ENCODE measurements around the gene DGKI.

DGKI gene

DNA sequence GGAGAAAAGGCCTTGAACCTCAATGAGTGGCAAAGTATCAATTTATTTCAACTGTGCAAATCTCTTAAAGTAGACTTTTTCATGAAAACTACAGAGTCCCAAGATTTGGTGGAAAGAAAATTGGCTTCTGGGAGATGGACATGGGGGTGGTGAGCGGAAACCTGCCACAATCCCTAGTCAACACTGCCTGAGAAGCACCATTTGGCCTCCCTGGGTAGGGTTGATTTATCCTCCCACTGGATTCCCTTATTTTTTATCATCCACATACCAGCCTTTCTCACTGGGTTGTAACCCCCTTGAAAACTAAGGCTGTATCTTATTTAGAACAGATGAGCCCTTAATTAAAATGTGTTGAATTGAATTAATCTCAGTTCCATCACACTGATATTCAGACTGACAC is 401.5 kb downstream of the DGKI start:
- in situ Hi-C loops (cut with HindIII; ENCODE audit: low pct_ligation_motif_present, low sequenced_read_pairs), result no loop called here

DNA sequence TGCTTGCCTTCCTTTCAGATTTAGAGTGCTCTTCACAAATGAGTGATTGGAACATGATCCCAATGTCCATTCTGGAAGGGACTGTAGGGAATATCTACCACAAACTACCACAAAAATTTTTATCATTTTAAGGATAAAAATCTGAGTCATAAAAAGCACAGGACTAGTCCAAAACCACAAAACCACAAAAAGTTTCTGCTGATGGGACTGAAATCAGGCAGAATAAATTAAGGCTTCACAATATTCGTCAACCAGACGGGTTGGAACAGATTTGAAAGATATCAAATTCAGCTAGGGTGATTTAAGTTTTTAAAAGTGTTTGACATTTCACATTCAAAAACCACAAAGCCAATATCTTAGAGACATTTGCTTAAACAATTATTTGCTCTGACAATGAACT is 403.2 kb downstream of the DGKI start:
- DNase-seq, result peak; percentile 63
- H3K4me3 ChIP-seq (ENCODE audit: low read depth, low read length), result no peak overlapping the region
- TF ChIP-seq, protein P1, sequence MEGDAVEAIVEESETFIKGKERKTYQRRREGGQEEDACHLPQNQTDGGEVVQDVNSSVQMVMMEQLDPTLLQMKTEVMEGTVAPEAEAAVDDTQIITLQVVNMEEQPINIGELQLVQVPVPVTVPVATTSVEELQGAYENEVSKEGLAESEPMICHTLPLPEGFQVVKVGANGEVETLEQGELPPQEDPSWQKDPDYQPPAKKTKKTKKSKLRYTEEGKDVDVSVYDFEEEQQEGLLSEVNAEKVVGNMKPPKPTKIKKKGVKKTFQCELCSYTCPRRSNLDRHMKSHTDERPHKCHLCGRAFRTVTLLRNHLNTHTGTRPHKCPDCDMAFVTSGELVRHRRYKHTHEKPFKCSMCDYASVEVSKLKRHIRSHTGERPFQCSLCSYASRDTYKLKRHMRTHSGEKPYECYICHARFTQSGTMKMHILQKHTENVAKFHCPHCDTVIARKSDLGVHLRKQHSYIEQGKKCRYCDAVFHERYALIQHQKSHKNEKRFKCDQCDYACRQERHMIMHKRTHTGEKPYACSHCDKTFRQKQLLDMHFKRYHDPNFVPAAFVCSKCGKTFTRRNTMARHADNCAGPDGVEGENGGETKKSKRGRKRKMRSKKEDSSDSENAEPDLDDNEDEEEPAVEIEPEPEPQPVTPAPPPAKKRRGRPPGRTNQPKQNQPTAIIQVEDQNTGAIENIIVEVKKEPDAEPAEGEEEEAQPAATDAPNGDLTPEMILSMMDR (IDR thresholded peaks at IDR 0.05; ENCODE audit: low read depth, low read length, missing control alignments), result no peak
- H3K36me3 ChIP-seq (replicated peaks), result no peaks in the 10 kb centered on the region
- H3K27ac ChIP-seq, result no peak overlapping the region
- in situ Hi-C loops (cut with HindIII; ENCODE audit: low pct_ligation_motif_present, low sequenced_read_pairs), result no loop called here
- no peaks in the 10 kb centered on the region for H3K27me3 ChIP-seq (replicated peaks)

More for the DNA sequence above, 401.5 kb downstream of the DGKI start:
- Histone ChIP-seq H3K36me3 (replicated peaks) (no peaks in the 10 kb centered on the region), H3K27me3 (replicated peaks) (no peaks in the 10 kb centered on the region), H3K4me3 (ENCODE audit: low read depth, low read length) (no peak overlapping the region), H3K27ac (no peak overlapping the region)
- TF ChIP-seq, protein P1 (IDR thresholded peaks at IDR 0.05; ENCODE audit: low read depth, low read length, missing control alignments), result no peak
- no peak for DNase-seq

DNA sequence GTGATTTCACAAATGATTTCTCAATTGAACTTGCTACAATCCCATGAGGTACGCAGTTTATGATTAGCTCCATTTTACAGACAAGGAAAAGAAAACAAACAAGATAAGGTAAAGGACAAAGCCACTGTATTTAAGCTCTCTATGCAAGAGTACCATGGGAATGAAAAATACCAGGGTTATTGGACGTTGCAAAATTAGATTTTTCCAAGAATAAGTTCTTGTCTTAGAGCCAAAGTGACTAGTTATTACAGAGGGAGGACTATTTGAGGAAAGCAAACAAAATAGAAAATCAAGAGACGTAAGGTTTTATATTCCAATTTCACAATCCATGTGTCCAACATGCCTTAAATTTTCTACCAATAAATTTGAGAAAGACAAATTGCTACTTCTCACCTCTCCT is 405.3 kb downstream of the DGKI start:
- DNase-seq, result no peak
- TF ChIP-seq, protein P1 (IDR thresholded peaks at IDR 0.05; ENCODE audit: low read depth, low read length, missing control alignments), result no peak
- in situ Hi-C loops (cut with HindIII; ENCODE audit: low pct_ligation_motif_present, low sequenced_read_pairs), result no loop called here
- no peaks in the 10 kb centered on the region for H3K36me3 ChIP-seq (replicated peaks)
- H3K27me3 ChIP-seq (replicated peaks), result no peaks in the 10 kb centered on the region
- no peak overlapping the region for H3K4me3 ChIP-seq (ENCODE audit: low read depth, low read length)
- H3K27ac ChIP-seq, result no peak overlapping the region

DNA sequence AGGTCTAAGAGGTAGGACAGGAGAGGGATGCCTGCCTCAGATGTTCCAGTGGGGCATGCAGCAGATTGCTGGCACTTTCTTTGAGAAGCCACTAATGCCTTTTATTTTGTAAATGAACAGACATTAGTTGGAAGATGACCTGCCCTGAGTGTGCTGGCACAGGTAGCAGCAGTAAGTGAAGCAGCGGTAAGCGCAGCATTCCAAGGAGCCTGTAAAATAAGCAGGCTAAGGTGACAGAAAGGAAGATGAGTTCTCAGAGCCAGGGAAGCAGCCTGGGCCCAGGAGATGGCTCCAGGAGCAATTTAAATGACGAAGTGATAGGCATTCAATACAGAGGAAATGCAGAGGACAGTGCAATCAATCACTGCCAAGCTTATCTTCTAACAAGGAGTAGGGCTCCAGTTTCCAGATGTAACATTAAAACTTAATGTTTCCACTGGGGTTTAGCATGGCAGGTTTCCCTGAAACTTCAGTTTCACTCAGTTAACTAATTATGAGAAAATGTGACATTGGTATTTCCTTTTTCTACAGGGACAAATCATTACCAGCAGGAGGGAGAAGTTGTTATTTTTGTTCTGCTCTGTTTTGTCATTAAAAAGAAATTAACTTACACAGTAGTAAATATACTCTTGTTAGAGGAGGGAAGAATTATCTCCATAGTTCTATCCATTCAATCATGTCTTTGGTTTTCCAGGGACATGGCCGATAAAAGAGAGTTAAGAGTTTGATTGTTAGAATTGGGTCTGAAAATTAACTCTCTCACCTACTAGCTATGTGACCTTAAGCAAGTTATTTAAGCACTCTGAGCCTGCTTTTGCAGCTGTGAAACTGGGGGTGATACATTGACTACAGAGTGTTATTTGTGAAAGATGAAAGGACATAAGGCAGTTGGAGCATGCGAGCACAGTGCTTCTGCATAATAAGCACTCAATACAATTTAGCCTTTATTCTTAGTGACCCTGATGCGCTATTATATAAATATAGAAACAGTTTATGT is 406.6 kb downstream of the DGKI start:
- DNase-seq, result no peak
- Histone ChIP-seq H3K36me3 (replicated peaks) (no peaks in the 10 kb centered on the region), H3K27ac (no peak overlapping the region), H3K4me3 (ENCODE audit: low read depth, low read length) (no peak overlapping the region), H3K27me3 (replicated peaks) (no peaks in the 10 kb centered on the region)
- in situ Hi-C loops (cut with HindIII; ENCODE audit: low pct_ligation_motif_present, low sequenced_read_pairs), result no loop called here
- TF ChIP-seq, protein P1 (IDR thresholded peaks at IDR 0.05; ENCODE audit: low read depth, low read length, missing control alignments), result no peak

DNA sequence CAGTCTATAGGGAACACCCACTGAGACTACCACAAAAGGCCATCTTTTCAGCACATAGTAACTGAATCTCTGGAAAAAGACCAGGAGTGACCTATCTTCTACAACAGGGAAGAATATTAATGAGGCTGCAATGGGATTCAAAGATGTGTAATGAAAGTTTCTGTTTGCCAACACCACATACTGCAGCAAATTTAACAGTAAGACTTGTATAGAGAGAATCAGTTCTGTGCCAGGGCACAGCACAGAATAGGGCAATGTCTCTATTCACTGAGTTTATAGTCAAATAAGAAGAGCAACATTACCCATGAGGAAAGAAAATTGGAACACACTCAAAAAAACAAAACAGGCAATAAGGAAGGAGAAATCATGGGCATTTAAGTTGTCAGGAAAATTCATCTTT is 411.8 kb downstream of the DGKI start:
- no peaks in the 10 kb centered on the region for H3K27me3 ChIP-seq (replicated peaks)
- H3K36me3 ChIP-seq (replicated peaks), result no peaks in the 10 kb centered on the region
- TF ChIP-seq, protein P1 (IDR thresholded peaks at IDR 0.05; ENCODE audit: low read depth, low read length, missing control alignments), result no peak
- DNase-seq, result no peak
- no peak overlapping the region for H3K27ac ChIP-seq
- H3K4me3 ChIP-seq (ENCODE audit: low read depth, low read length), result no peak overlapping the region
- in situ Hi-C loops (cut with HindIII; ENCODE audit: low pct_ligation_motif_present, low sequenced_read_pairs), result no loop called here

All from brain microvascular endothelial cell (primary cell).